Esophagus squamous epithelium (tissue), 4 donors: ENCODE measurements around the gene S1PR3.

ENCODE experiments used
- POLR2A ChIP-seq, 4 donors: fragments of 450-650 bp; IDR thresholded peaks; one replicate each; pipeline ENCODE4 v1.6.1; 2017; ENCODE audit warnings: antibody characterized with exemption in 4 of 4, mild to moderate bottlenecking in 4 of 4, moderate library complexity in 3 of 4
- TF ChIP-seq, protein P1 (sequence below), 6 experiments: fragments of 450-650 bp in 4 of 6; fragments of 200-600 bp in 2 of 6; sonication (generic) in 2 of 6; IDR thresholded peaks; one replicate each; pipeline ENCODE4 v1.5.1; 2016 to 2019; ENCODE audit warnings: antibody characterized with exemption in 6 of 6, mild to moderate bottlenecking in 4 of 6, moderate library complexity in 4 of 6

DNA sequence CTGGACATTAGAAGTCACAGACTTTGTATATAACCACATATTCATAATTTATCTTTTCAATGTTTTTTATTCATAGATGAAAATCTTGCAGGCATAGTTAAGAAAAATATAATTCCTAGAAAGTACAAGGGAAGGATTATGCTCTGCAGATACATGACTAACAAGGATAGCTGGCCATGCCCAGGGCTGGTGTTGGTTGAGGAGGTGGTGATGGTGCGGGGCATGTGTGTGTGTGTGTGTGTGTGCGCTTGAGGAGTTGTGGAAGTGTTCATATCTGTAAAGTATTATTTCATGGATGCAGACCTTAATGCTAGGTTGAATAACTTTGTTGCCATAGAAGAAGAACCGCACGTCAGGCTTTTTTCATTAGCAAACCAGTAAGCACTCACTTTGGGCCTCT, 1.3 kb downstream of the S1PR3 start:
- TF ChIP-seq, protein P1, sequence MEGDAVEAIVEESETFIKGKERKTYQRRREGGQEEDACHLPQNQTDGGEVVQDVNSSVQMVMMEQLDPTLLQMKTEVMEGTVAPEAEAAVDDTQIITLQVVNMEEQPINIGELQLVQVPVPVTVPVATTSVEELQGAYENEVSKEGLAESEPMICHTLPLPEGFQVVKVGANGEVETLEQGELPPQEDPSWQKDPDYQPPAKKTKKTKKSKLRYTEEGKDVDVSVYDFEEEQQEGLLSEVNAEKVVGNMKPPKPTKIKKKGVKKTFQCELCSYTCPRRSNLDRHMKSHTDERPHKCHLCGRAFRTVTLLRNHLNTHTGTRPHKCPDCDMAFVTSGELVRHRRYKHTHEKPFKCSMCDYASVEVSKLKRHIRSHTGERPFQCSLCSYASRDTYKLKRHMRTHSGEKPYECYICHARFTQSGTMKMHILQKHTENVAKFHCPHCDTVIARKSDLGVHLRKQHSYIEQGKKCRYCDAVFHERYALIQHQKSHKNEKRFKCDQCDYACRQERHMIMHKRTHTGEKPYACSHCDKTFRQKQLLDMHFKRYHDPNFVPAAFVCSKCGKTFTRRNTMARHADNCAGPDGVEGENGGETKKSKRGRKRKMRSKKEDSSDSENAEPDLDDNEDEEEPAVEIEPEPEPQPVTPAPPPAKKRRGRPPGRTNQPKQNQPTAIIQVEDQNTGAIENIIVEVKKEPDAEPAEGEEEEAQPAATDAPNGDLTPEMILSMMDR (IDR thresholded peaks at IDR 0.05): no peak
- TF ChIP-seq POLR2A (IDR thresholded peaks at IDR 0.05): no peak
